Spleen (tissue), 7 donors: ENCODE data around the gene MAPK4.

Experiments used
- CTCF ChIP-seq, 11 experiments: fragments of 200-600 bp in 7 of 11; fragments of 450-650 bp in 4 of 11; sonication (generic) in 4 of 11; IDR thresholded peaks in 8 of 11; conservative IDR thresholded peaks in 3 of 11; 1 replicate in 7 of 11; 2 replicates in 4 of 11; pipeline versions ENCODE4 v1.4.0 to v1.8.0; 2016 to 2021; ENCODE audit warnings: antibody characterized with exemption in 11 of 11, inconsistent platforms in 4 of 11, mild to moderate bottlenecking in 1 of 11
- POLR2A ChIP-seq, 3 donors: fragments of 450-650 bp; IDR thresholded peaks; one replicate each; pipeline ENCODE4 v1.5.1; 2017; ENCODE audit warnings: antibody characterized with exemption in 3 of 3, mild to moderate bottlenecking in 1 of 3
- donor health status: DM: no; HTN: no; CAD: no; lungs with moderate emphysema.
- donor health status: DM: no; HTN: no; CAD: no.
- donor health status: DM: no; HTN: no; CAD: no.

DNA sequence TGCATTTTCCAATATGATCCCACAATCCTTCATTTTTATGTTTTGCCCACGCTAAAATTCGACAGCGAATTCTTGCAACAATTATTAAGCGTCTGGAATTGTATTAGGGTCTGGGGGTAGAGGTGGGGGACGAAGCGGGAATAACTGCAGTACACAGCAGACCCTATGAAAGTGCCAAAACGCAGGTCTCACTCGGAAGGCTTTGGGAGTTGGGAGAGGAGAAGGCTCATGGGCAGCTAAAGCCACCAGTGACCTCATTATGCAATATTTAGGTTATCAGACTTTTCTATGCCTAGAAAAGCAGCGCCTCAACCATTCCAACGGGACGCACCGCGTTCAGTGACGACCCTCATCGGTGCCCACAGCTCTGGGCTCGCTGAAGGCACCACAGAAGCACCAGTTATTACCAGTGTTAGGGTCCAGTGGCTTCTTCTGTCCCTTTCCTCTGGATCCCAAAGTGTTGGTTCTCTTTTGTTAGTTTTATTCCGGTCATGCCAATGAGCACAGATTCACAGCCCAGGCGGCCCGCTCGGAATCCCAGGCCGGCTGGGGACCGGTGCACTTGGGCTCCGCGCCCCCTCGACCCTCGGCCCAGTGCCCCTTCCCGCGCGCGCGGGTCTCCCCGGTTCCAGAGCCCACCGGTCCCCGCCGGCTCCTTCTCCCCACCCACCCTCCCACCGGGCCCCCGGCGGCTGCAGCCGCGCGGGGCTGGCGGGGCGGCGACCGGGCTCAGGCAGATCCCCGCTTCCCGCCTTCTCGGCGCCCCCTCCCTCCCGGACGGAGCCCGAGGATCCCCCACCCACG is 737 bp upstream of the MAPK4 start:
- TF ChIP-seq CTCF (IDR thresholded peaks at IDR 0.05 in 8 of 11, conservative IDR thresholded peaks at IDR 0.05 in 3 of 11) (no peak), POLR2A (IDR thresholded peaks at IDR 0.05) (no peak)
